IPS-15b (cell line): Measurements from ENCODE around the gene SMIM35.

Source experiments
- H3K27me3 ChIP-seq: one replicate; pipeline ENCODE4 v1.6.1; 2013; ENCODE audit warnings: low read length; ENCODE audit not compliant: control insufficient read depth, insufficient read depth
- H3K36me3 ChIP-seq: one replicate; pipeline ENCODE4 v1.6.1; 2013; ENCODE audit warnings: low read length; ENCODE audit not compliant: control insufficient read depth, insufficient read depth
- H3K4me1 ChIP-seq: one replicate; pipeline ENCODE4 v1.6.1; 2013; ENCODE audit warnings: mild to moderate bottlenecking, low read length; ENCODE audit not compliant: control insufficient read depth, insufficient read depth
- H3K4me3 ChIP-seq: one replicate; pipeline ENCODE4 v1.5.1; 2013; ENCODE audit warnings: low read depth, low read length
- H3K9ac ChIP-seq: one replicate; pipeline ENCODE4 v1.6.1; 2013; ENCODE audit warnings: low read depth, mild to moderate bottlenecking, low read length
- H3K9me3 ChIP-seq: one replicate; pipeline ENCODE4 v1.6.1; 2013; ENCODE audit warnings: mild to moderate bottlenecking, low read length; ENCODE audit not compliant: control insufficient read depth, insufficient read depth

Gene SMIM35

DNA sequence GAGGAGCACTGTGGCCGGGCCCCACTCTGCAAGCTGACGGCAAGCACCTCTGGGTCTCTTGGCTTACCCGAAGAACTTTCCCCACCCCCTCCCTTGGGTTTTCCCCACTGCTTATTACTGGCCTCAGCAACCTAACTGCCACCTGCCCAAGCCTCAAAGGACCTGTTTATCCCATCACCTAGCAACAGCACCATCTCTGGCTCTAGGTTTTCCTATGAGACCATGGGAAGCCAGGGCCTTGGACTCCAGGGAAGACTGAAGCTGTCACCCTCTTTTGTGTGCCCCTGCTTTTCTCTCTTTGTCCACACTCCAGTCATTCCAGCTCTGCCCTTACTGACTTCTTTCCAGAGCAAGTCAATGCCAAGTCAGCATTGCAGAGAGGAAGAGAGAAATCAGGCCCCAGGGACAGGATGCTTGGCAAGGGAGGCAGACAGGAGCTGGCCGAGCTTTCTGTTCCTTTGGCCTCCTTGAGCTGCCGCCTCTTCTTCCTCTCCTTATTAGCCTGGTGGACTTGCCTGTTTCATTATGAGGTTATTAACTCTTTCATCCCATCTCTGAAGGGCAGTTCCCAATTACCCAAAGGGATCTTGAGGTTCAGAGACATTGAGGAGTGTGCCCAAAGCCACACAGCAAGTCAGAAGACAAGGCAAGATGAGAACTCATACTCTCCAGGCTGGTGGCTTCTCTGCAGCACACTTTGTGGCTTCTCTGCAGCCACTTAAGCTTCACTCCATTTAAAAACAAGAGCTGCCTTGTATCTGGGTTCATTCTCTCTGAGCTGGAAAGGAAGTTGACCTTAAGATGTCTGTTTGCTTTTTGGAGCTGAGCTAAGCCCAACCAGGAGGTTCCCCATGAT is at the start of gene SMIM35:
Gene SMIM35, minus strand, starts transcription at position 51 of the 856 bp plus-strand sequence. CDS start 206 bp downstream, outside the sequence.
- Histone ChIP-seq H3K4me3 (no peak within 1 kb of the TSS), H3K9ac (no peak within 1 kb of the TSS), H3K36me3 (no peaks in the 10 kb centered on the region), H3K9me3 (no peaks in the 10 kb centered on the region), H3K27me3 (peaks cover 2% of the 10 kb centered on the region), H3K4me1 (peaks cover 9% of the 10 kb centered on the region)

DNA sequence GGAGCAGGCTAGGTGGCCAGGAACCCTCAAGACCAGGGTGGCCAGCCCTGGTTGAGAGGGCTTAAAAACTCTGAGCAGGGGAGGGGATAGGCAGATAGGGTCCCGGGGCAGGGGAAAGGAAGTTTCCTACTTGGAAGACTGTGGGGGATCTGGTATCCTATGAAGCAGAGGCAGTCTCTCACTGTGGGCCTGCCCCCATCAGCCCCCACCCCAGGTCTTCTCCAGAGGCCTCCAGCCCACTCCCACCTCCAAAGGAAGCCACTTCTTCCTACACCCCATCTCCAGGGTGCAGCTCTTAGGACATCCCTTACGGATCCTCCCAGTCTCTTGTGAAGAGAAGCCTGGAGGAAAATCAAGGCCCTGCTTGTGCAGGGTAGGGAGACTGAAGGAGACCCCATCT is 49.6 kb upstream of the SMIM35 start:
- Histone ChIP-seq H3K9me3 (no peaks in the 10 kb centered on the region), H3K9ac (no peak overlapping the region), H3K36me3 (no peaks in the 10 kb centered on the region), H3K4me3 (no peak overlapping the region), H3K4me1 (no peaks in the 10 kb centered on the region), H3K27me3 (peaks cover 4% of the 10 kb centered on the region)

DNA sequence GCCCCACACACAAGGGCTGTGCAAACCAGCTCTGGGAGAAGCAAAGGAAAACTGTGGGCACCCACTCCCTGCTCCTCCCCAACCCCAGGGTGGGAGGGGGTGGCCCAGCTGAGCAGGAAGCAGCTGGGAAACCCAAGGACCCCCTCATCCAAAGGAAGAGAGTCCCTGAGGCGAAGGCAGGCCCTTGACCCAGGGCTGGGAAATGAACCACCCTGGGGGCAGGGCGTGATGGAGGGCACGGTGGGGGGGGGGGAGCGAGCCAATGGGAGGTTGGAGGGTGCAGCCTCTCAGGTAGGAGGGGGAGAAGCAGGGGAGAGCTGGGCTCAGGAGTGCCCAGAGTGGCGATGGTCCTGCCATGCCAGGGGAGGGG is 49.0 kb upstream of the SMIM35 start:
- Histone ChIP-seq H3K36me3 (no peaks in the 10 kb centered on the region), H3K4me3 (no peak overlapping the region), H3K9ac (no peak overlapping the region), H3K4me1 (no peaks in the 10 kb centered on the region), H3K9me3 (no peaks in the 10 kb centered on the region), H3K27me3 (peaks cover 4% of the 10 kb centered on the region)

DNA sequence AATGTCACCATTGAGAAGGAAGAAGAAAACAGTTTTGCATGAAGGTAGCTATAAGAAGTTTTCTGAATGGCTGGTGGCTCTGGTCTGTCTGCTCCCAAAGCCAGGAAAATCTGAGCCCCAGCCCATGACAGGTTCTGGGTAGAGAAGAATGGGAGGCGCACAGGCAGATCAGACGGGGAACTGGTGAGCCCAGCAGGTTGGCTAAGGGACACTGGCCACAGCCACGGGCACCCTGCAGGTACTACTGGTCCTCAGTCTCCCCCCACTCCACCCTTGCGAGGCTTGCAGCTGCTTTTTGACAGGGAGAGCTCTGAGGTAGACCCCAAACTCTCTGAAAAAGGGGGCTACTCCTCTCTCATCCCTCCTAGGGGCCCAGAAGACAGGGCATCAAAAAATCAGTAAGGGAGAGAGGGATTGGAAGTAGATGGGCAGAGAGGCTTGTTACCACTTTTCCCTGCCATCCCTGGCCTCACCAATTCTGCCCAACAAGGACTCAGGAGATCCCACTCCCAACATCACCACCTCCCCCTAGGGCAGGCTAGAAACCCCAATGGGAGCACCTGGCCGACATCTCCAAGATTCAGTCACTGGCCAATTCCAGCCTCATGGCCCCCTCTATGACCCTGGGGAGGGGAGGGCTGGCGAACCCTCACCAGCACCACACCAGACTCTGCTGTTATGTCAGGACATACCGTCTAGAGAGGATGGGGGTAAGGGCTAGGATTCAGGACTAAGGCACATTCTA is 48.5 kb upstream of the SMIM35 start:
- no peaks in the 10 kb centered on the region for H3K9me3 ChIP-seq
- H3K4me1 ChIP-seq: no peaks in the 10 kb centered on the region
- H3K4me3 ChIP-seq: no peak overlapping the region
- H3K27me3 ChIP-seq: peaks cover 4% of the 10 kb centered on the region
- no peak overlapping the region for H3K9ac ChIP-seq
- no peaks in the 10 kb centered on the region for H3K36me3 ChIP-seq

DNA sequence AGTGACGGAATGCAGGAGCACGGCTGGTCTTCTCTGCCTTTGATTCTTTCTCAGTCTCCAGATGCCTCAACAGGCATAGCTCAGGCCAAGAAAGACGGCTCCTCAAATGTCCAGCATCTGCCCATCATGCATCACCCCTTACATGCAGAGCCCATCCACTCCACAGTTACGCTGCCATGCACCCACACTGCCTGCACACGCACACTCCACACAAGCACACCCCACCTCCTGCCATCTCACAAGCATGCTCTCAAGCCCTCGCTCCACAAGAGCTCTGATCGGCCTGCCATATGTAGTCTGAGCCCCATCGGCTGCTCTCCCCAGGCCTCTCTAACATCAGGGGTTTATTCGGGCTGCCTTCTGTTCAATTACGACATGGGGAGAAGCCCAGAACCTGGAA is 47.1 kb upstream of the SMIM35 start:
- Histone ChIP-seq H3K27me3 (peaks cover 4% of the 10 kb centered on the region), H3K9me3 (no peaks in the 10 kb centered on the region), H3K36me3 (no peaks in the 10 kb centered on the region), H3K4me3 (no peak overlapping the region), H3K4me1 (no peaks in the 10 kb centered on the region), H3K9ac (no peak overlapping the region)

DNA sequence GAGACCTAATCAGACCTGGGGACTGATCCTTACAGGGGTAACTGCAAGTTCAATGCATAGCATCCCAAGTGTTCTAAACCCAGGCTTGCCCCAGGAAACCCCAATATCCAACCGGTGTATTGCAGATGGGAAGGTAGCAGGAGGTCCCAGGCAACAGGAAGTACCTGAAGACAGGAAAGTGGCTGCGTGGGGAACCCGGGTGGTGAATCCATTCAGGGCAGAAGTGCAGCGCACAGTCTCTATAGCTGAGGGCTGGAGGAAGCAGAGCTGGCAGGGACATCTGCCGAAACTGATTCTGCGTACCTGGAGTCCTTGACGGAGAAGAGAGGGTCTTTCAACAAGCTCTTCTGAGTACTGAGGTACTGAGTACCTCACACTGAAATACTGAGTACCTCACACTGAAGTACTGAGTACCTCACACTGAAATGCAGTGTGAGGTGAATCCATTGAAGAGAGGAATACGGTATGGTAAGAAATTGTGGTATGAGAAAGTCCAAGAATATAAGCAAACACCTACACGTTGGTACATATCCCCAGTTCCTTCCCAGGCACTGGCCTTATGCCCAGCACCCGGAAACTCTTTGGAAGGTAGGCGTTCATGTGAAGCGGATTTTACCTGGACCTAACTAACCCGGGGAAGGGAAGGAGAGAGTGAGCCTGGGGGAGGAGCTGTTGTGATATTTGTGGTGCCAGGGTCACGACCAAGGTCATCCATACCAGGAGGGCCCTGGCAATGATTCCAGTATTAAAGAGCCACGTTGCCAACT is 45.8 kb upstream of the SMIM35 start:
- no peaks in the 10 kb centered on the region for H3K4me1 ChIP-seq
- H3K4me3 ChIP-seq: no peak overlapping the region
- no peaks in the 10 kb centered on the region for H3K9me3 ChIP-seq
- no peaks in the 10 kb centered on the region for H3K36me3 ChIP-seq
- no peaks in the 10 kb centered on the region for H3K27me3 ChIP-seq
- no peak overlapping the region for H3K9ac ChIP-seq

DNA sequence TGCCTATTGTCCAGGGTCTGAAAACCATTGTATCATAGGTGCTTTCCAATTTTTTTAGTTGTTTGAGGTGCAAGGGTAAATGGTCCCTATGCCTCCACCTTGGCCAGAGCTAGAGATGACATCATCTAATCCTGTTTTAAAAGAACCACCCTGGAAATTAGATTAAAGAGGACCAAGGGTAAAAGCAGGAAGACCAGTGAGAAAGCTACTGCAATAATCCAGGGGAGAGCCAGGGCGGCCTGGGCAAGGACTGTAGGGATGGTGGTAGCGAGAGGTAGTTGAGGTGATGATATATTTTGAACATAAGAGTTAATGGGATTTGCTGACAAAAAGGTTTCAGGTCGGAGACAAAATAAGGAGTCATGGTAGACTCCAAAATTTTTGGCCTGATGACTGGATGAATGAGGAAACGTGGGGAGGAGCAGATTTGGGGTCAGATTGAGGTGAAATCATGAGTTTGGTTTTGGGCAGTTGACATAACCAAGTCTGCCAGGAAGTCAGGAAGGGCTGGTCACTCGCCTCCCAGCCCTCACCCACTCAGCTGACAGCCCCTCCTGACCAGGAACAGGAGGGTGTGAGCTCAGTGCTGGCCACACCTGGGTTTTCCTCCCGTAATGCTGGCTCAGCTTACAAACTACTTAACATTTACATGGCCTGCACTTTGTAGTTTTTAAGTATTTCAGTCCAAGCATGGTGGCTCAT is 42.9 kb upstream of the SMIM35 start:
- Histone ChIP-seq H3K9me3 (no peaks in the 10 kb centered on the region), H3K9ac (no peak overlapping the region), H3K4me1 (no peaks in the 10 kb centered on the region), H3K27me3 (no peaks in the 10 kb centered on the region), H3K4me3 (no peak overlapping the region), H3K36me3 (no peaks in the 10 kb centered on the region)

DNA sequence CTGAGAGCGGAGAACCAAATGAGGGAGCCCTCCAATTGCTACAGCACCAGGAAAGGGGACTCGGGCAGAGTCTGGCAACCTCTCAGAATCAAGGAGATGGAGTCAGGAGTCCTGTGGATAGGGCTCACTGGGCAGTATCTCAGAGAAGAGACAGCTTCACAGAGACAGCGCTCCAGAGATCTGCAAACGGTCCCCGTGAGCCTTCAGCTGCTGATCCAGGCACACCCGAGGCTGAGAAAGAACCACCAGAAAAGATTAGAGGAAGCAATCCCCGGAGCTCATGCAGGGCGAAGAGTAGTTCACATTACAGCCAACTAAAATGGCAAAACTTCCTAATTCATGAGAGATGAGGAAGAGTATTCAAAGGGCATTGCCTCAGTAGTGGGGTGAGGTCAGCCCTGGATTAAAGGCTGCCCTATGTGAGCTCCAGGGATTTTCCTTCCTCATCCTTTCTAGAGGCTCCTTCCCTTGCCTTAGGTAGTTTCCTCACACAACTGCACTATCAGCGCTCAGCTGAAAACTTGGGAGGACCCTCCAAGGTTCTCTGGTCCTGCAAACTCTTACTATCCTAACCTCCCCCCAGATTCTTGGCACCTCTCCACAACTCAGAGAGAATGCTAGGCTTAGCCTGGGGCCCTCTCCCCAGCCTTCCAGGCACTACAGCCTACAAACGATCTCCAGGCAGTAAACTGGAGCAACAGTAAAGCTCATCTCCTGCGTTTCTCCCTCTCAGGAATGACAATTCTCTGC is 42.1 kb upstream of the SMIM35 start:
- H3K9me3 ChIP-seq: no peaks in the 10 kb centered on the region
- no peak overlapping the region for H3K4me3 ChIP-seq
- H3K36me3 ChIP-seq: no peaks in the 10 kb centered on the region
- no peaks in the 10 kb centered on the region for H3K4me1 ChIP-seq
- no peaks in the 10 kb centered on the region for H3K27me3 ChIP-seq
- no peak overlapping the region for H3K9ac ChIP-seq

DNA sequence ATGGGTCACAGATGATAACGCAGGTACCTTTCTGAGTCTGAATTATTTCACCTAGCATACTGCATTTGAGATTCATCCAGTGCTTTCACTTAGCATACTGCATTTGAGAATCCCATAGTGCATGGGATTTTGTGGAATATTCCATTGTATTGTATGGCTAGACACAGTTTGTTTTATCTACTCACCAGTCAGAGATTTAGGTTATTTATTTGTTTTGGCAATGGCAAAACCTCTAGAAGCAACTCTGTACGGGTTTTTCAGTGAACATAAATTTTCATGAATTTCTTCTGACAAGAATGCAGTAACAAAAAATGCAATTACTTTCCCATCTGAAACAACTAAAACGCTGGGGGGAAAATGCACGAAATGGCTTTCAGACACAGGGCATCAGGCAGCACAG is 41.5 kb upstream of the SMIM35 start:
- H3K36me3 ChIP-seq: no peaks in the 10 kb centered on the region
- no peaks in the 10 kb centered on the region for H3K27me3 ChIP-seq
- no peaks in the 10 kb centered on the region for H3K4me1 ChIP-seq
- H3K9me3 ChIP-seq: no peaks in the 10 kb centered on the region
- H3K9ac ChIP-seq: no peak overlapping the region
- no peak overlapping the region for H3K4me3 ChIP-seq

DNA sequence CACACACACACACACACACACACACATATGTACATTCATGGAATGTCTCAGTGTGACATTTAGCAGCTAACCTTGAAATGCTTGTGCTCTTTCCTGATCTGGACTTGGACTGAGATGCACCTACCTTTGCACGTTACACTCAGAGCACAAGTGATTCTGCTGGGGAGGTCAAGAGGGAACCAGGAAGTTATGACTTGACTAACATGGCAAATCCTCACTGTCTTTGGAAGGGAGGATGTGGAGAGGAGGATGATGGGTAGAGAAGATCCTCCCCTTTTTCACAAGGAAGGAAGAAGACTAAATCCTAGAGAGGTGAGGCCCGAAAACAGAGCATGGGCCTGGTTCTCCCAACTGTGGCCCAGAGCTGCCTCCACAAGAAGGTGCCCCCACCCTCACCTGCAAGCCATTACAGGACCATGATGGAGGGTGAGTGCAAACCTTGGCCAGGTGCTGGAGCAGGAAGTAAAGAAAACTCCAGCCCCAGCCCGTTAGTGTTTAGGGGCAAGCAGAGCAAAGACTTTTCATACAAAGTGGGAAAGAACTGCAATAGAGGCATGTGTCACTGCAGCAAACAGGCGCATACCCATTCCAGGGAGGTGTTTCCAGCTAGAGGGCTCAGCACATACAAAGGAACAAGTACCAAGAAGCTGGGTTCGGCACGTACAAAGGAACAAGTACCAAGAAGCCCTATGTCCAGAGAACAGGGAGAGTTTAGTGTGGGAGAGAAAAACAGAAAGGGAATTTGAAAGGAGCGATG is 39.5 kb upstream of the SMIM35 start:
- no peak overlapping the region for H3K4me3 ChIP-seq
- H3K27me3 ChIP-seq: no peaks in the 10 kb centered on the region
- no peaks in the 10 kb centered on the region for H3K9me3 ChIP-seq
- H3K36me3 ChIP-seq: no peaks in the 10 kb centered on the region
- no peaks in the 10 kb centered on the region for H3K4me1 ChIP-seq
- no peak overlapping the region for H3K9ac ChIP-seq
